Stimulated activated CD4-positive, alpha-beta T cell treated with anti-CD3 and anti-CD28 coated beads, Interleukin-15, amount 100 ng/mL, for 48 hours (primary cell): ENCODE results near the gene NOL4L.
A peak's percentile ranks its signal among the peaks of the same experiment; 100 is the strongest.

Source experiments
- DNase-seq, 2 donors: peaks; one replicate each; pipeline ENCODE4 v3.0.0-alpha.2; 2020; ENCODE audit warnings: low read depth in 2 of 2

The NOL4L gene

DNA sequence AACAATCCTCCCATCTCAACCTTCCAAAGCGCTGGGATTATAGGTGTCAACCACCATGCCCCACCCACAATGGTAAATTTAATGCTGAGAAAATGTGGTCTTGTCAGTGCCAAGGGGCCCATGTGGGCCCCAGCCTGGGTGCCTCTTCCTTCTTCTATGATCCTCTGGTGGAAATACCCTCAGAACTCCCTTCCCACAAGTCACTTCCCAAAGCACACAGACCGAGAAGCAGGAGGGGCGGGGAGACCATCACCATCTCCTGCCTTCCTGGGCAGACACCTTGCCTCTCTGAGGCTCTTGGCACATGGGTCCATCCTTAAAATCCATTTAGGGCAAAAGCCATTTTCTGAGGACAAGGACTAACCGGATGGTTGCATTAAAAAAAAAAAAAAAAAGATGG lies 59.0 kb downstream of the NOL4L start:
- no peak for DNase-seq

DNA sequence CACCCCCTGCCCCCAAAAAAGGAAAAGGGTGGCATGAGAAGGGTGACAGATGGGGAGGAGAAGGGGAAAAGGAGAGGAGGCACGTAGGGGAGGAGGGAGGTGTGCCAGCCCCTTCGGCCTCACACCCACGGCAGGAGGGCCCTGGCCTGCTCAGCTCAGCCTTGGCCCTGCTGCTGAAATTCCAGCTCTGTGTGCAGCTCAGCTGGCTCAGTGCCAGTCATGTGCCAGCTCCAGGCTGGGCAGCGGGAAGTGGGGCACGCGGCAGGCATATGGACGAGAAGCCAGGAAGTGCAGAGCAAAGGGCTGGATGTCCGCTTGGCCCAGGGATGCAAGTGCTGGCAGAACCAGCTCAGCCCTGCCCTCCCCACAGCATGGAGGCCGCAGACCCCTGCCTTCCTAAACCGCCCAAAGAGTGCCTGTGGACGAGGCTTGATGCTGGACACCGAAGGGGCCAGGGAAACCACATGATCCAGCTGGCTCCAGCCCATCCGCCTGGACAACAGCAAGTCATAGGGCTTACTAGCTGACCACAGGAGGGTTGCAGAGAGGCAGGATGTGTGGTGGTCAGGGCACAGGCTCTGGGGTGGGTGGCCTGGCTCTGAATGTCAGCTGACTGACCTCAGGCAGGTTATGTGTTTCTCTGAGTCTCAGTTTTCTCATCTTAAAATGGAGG lies 60.2 kb downstream of the NOL4L start:
- DNase-seq = no peak

DNA sequence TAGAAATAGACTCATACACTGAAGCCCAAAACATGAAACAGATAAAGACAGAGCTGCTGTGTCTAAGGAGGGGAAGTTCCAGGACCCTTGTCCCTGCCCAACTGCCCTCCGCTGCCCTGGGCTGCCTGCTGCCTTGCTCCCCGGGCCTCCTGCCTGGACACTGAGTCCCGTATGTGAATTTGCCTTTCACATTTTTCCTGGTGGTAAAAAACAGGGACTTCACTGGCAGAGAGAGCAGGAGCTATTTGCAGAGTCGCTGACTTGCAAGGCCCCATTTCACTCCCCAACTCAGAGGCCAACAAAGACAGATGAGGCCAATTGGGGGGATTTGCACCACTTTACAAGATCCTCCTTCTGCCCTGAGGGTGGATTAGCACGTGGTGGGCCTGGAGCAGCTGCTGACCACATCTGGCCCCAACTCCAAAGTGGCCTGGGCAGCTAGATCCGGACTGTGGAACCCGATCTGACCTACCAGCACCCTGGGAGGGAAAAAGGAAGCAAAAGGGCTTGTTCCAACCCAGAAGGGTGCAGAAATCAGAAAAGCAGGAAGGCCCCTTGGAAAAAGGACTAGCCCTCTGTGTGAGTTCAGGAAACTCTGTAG lies 61.4 kb downstream of the NOL4L start:
- no peak for DNase-seq

DNA sequence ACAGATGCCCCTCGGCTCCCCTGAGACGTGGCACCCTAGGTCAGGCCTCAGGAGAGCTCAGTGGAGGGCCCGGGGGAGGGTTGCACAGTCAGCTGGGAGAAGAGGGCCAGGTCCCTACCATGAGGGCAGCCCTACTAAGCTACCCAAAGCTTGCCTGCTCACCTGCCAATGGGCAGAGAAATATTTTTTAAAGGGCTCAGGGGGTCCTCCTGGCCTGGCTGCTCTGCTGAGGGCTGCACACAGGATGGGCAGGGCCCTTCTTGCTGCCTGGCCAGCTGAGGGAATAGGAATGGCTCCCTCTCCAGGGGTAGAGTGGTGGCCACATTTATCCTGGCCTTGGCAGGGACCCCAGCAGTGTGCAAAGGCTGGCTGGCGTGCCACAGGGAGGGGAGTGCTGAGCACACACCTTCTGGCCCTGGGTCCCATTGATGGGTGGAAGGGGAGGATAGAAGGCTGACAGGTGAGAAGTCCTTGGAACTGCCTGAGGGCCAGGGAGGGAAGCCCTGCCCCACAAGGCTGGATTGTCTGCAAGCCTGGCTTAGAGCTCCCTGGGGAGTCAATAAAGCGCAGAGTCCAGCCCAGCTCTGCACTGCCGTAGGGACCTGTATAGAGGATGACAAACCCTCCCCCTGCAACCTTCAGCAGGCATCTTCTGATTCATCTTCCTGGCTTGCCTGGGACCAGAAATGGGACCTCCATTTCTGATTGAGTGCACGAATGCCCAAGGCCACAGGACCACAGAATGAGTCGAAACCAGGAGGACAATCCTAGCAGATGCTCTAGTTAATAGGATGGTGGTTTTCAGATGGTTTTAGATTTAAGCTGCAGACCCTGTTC lies 62.1 kb downstream of the NOL4L start:
- no peak for DNase-seq

DNA sequence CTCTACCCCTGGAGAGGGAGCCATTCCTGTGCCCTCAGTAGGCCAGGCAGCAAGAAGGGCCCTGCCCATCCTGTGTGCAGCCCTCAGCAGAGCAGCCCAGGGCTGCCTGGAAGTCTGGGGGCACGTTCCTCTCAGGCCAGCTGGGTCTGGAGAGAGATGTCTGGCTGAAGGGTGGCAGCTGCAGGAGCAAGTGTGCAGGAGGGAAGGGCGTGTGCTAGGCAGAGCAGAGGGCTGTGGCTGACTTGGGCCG lies 62.7 kb downstream of the NOL4L start:
- DNase-seq = no peak

DNA sequence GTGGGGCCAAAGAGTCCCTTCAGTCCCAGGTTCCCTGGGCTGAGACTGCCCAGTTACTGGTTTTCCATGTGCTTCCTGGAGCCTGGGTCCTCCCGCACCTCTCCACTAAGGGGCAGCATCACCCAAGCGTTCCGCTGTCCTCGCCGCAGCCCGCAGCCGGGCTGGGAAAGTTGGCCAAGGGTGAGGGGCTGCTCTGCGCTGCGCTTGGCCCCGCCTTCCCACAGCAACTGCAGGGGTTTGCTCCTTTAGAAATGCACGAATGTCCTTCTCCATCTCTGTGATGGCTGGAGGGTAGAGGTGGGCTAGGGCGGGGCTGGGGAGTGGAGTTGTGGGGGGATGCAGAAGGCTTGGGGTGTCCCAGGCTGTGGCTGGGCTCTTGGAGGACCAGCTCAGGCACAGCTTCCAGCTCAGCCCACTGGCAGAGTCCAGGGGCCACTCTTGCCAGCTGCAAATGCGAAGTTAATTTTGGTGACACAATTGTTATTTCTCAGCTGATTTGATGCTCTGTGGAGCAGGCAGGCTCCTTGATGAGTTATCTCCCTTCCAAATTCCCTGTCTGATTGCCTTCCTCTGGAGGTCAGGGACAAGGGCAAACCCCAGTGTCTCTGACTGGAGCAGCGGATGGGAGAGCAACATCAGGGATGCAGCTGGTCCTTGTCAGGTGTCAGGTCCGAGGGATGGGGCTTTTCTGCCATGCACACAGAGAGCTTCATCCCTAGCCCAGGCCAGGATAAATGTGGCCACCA lies 63.2 kb downstream of the NOL4L start:
- DNase-seq = peak in 1 of 2 donors; percentile 59

DNA sequence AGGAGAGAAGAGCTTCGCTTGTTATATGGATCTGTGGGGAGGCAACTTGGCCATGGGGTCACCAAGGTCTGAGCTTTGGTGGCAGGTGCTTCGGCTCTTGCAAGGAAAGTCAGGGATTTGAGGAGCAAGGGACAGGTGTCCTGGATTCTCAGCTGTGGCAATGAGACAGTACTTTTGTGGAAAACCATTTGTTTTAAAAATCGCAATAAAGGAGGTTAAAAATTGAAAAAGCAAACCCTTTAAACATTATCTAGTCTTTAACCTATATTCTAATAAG lies 64.3 kb downstream of the NOL4L start:
- DNase-seq = no peak

DNA sequence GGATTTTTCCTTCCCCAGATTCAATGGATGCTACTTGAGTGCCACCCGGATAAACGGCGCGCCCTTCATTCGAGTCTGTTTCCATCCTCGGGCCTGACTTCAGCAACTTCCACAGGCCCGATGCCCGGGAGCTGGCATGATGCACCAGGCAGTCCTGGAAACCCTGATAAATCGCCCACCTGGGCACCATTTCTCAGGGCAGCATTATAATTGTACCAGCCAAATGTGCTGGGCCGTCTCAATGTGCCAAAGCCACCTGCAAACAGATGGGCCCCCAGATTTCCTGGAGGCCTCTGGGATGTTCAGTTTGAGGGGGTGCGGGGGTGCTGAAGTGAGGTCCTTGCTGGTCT lies 65.8 kb downstream of the NOL4L start:
- no peak for DNase-seq

DNA sequence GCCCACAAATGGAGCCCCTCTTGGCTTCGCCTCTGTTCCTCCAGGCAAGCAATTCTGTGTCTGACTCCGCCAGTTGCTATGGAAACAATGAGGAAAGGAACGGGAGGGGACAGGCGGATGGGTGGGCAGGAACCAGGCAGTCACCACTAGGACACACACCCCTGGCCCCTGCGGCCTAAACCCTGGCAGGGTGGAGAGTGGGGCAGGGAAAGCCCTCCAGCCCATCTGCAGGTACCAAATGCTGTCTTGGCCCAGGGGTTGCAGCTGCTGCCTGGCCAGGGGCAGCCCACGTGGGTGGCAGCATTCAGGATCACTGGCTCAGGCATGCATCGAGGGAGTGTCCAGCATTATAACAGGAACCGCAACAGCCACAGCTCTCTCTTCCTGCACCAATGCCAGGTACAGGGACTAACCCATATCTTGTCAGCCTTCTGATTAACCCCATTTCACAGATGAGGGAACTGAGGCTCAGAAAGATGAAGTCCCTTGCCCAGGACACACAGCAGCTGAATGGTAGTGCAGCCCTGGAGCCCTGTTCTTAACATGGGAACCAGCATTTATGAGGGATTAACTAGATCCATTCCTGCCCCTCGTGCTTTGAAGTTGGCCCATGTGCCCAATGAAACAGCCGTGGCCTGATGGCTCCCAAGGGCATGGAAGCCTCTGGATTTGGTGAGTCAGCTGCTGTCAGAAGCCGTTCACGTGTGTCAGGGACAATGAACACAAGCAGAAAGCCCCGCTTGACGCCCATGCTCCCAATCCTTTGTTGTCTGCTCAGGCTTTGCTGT lies 66.3 kb downstream of the NOL4L start:
- no peak for DNase-seq

DNA sequence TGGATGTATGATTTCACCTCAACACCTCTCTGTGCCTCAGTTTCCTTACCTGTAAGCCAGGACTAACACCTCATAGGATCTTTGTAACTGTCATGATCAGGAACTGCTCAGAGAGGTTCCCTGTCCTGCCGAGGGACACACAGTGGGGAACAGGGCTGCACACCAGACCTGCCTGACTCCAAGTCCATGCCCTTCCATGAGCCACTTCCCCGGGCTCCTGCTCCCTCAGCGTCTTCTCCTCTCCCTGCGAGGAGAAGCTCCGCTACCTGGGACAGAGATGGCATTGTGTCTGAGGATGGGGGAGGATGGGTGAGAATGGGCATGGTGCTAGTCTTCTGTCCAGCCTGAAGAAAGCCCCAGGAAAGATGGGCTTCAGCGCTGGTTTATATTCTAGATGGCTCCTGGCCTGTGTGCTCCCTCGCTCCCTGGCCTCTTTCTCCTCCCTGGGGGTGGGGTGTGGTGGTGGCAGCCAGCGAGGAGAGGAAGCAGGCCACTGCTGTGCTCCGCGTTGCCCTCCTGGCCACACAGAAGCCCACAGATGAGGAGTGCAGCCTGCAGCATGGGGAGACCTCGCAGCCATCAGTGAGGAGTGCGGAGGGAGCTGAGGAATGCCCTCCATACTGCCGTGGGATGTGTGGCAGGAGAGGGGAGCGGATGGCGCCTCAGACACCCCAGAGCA lies 67.1 kb downstream of the NOL4L start:
- no peak for DNase-seq

DNA sequence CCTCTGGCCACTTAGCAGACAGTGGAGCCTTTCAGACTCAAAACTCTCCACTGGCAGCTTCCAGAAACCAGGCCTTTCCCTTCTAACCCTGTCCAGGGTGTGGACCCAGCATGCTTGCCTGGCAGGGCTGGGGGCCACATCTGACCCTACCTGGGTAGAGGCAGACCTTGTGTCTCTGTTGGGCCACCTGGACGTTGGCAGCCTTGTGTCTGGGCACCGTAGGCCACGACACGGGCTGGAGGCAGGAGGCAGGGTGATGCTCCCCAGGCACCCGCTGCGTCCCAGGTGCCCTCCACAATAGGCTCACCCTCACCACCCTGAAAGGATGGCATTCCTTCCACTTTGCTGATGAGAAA lies 67.6 kb downstream of the NOL4L start:
- no peak for DNase-seq

DNA sequence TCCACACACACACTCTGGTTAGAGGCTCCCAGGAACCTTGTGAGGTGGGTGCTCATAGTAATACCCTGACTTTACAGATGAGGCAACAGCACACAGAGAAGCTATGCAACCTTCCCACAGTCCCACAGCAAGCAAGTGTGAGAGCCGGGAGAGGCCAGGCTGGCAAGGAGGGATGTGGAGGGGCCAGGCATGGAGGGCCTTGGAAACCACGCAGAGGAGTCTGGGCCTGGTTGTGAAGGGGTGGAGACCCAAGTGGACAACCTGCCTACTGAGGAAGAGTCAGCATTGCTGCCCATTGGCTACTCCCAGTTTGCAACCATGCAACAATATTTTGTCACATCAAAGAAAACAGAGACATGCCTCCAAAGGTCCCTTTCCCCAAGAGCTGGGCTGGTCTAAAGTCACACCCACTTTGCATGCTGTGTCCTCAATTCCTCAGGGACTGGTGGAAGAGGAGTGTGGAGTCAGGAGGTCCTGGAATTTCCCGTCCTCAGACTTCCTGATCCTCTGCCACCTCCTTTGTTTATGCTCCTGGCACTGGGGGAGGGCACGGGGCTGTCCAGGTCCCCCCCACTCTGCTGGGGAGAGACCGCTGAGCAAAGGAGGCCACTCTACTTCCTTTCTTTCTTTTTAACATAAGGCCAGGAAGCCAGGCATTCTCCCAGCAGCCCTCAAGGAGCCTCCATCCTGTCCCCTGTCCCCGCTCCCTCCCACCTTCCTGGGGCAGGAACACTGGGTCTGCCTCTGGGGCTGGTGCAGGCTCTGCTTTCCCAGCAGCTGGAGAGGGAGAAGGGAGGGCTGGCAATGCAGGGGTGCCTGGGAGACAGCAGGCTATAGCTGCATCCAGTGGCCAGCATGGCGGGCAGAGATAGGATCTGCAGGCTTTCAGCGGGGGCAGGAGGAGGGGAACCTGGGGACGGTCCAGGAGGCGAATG lies 68.3 kb downstream of the NOL4L start:
- no peak for DNase-seq

DNA sequence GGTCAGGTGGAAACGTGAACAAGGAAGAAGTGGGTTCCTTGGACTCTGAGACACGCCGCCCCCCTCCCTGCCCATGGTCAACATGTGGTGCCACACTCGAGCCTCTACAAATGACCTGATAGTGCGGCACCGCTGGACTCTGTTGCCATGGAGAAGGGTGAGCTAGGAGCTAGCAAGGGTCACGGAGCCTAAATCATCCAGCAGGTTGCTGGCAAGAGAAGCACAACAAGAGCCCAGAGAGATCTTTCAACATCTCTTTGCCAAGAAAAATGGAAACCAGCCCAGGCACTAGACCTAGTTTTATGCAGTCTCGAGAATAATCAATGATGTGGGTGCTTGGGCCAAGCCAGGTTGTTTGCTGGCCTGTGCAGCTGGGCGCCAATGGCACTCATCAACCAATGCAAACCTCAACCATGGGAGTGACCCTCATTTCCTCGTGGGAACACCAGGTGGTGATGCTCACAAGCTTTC lies 69.5 kb downstream of the NOL4L start:
- no peak for DNase-seq

DNA sequence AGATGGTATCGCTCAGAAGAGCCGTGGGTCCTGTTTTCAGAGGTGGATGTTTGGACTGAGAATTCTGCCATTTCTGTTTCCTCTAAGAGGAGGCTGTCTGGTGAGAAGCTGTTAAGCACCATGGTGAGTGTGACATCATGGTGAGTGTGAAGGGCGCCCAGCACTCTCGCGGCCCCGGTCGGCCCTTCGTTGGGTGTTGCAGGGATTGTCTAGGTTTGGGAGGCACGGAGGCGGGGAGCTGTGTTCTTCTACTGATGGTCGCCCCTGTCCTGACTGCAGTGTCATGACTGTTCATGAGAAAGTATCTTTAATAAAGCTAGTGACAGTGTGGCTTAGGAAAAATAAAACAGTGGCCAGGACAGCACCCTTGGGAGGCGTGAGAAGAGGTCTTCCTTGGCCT lies 70.4 kb downstream of the NOL4L start:
- no peak for DNase-seq

DNA sequence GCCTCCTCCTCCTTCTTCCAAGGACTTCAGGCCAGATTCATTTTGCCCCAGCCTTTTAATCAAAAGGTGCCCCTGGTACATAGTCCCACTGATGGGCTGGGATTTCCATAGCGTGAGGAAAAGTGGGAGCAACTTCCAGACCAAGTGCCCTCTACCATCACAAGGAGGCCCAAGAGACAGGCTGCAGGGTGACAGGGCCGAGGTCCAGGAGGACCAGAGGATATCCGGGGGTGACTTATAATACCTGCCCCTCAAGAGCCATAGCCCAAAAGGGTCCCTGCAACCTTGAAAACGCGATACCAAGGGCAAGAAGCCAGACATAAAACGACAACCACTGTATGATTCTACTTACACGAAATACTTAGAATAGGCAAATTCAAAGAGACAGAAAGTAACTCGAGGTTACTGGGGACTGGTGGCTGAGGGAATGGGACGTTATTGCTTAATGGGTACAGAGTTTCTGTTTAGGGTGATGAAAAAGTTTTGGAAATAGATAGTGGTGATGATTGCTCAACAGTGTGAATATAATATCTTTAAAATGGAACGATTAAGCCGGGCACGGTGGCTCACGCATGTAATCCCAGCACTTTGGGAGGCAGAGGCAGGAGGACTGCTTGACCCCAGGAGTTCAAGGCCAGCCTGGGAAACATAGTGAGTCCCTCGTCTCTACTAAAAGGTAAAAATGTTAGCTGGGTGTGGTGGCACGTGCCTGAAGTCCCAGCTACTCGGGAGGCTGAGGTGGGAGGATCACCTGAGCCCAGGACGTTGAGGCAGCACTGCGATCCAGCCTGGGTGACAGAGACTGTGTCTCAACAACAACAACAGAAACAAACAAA lies 71.9 kb downstream of the NOL4L start:
- DNase-seq = no peak

DNA sequence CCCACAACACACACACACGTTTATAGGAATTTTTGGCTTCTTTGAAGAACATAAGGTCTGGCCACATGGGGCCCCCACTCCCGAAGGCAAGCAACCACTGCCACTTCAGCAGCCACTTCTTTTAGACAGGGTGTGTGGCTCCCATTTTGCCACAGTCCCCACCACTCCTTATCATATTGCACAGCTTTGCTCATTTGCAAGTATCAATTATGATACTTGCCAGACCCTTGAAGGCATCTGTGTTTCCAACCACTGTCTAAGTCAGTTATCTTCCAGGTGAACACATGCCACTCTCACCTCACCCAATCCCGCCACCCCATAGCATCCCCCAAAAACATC lies 73.1 kb downstream of the NOL4L start:
- no peak for DNase-seq

DNA sequence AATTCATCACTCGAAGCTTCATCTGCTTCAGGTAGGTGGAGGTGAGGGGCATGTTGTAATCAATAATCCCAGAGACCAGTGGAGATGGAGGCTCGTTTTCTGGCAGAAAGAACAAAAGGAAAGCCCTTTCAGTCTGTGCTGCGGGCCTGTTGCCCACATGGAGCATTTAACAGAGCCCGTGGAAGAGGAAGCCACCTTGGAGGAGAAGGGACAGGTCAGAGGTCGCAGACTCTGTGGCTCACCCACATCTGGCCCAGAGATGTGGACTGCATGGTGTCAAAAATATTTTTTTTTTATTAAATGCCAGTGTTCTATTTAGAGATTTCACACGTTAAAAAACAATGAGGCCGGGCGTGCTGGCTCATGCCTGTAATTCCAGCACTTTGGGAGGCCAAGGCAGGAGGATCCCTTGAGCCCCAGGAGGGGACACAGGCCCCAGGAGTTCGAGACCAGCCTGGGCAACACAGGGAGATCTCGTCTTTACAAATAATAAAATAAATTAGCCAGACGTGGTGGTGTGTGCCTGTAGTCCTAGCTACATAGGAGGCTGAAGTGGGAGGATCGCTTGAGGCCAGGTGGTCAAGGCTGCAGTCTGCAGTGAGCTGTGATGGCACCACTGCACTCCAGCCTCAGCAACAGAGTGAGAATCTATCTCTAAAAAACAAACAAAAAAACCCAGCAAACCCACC lies 73.6 kb downstream of the NOL4L start:
- DNase-seq = no peak

DNA sequence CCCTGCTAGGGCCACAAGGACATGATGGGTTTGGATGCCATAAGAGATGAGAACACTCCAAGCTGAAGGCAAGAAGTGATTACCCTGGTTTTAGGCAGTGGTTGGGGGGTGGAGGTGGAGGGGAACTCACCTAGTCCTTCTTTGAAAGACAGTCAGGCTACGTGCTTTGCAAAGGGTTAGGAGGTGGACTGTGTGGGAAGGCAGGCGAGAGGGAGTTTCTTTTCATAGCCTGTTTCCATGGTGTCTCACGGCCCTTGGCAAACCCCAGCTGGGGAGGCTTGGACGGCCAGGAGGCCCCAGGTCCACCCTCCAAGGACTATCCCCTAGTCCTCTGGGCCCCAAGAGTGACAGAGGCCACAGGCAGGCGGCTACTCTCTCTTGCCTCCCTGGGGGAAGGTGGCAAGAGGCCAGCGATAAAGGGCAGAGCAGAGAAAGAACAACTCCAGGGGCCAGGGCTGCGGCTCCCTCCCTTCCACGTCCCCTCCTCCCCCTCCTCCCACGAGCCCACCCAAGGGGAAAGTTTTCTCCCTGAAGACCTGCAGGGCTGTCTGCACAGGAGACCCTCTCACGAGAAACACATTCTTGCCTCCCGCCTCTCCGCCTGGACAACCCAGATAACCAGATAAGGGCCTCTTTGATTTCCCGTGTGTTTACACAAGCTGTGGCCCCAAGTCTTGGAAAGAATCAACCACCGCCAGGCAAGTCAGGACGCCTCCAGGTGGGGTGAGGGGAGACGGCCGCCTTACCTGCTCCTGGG lies 74.4 kb downstream of the NOL4L start:
- DNase-seq = no peak
